ENCODE measurements around the gene CASK.

Gene CASK

DNA sequence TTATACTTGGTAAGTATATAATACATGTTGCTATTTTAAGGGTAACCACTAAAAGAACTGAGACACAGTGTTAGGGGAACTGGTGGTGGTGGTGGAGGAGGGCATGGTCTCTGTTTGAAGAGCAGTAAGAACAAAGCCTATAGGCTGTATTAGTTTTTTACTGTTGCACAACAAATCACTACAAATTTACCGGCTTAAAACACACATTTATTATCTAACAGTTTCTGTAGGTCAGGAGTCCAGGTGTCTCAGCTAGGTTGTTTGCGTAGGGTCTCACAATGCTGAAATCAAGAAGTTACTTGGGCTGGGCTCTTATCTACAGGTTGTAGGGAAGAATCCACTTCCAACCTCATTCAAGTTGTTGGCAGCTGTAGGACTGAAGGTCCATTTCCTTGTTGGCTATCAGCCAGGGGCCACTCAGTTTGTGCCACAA, 52.6 kb downstream of the CASK start:
- H3K4me3 ChIP-seq (replicated peaks; ENCODE audit: low read depth, low read length): no peak overlapping the region
- TF ChIP-seq, protein P1, sequence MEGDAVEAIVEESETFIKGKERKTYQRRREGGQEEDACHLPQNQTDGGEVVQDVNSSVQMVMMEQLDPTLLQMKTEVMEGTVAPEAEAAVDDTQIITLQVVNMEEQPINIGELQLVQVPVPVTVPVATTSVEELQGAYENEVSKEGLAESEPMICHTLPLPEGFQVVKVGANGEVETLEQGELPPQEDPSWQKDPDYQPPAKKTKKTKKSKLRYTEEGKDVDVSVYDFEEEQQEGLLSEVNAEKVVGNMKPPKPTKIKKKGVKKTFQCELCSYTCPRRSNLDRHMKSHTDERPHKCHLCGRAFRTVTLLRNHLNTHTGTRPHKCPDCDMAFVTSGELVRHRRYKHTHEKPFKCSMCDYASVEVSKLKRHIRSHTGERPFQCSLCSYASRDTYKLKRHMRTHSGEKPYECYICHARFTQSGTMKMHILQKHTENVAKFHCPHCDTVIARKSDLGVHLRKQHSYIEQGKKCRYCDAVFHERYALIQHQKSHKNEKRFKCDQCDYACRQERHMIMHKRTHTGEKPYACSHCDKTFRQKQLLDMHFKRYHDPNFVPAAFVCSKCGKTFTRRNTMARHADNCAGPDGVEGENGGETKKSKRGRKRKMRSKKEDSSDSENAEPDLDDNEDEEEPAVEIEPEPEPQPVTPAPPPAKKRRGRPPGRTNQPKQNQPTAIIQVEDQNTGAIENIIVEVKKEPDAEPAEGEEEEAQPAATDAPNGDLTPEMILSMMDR (IDR thresholded peaks at IDR 0.05; ENCODE audit: low read depth, low read length, missing control alignments): no peak
- no peak for DNase-seq (ENCODE audit: extremely low read depth, low read depth)

DNA sequence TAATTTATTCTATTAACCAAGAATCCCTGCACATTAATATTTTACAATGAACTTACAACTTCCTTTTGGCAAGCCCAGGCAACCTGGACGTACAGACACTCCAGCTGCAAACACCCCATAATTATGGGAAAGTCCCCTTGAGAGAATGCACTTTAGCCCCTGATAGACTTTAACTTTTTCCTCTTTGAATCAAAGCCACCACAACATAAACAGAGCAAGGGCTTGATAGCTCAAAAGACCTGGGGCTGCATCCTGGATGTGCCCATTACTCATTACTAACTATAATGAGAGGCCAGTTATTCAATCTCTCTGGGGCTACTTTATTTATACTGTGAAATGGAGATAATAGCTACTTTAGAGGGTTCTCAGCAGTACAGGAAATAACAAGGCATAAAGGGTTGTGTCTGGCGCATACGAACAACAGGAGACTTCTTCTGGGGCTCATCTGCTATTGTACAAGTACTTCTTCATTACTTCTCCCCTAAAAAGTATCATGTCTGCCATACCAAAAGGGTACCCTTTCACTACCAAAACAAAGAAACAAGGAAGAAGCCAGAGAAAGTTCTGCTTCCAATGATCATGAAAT, 54.9 kb downstream of the CASK start:
- H3K4me3 ChIP-seq (replicated peaks; ENCODE audit: low read depth, low read length): no peak overlapping the region
- TF ChIP-seq, protein P1 (IDR thresholded peaks at IDR 0.05; ENCODE audit: low read depth, low read length, missing control alignments): no peak
- DNase-seq (ENCODE audit: extremely low read depth, low read depth): no peak

DNA sequence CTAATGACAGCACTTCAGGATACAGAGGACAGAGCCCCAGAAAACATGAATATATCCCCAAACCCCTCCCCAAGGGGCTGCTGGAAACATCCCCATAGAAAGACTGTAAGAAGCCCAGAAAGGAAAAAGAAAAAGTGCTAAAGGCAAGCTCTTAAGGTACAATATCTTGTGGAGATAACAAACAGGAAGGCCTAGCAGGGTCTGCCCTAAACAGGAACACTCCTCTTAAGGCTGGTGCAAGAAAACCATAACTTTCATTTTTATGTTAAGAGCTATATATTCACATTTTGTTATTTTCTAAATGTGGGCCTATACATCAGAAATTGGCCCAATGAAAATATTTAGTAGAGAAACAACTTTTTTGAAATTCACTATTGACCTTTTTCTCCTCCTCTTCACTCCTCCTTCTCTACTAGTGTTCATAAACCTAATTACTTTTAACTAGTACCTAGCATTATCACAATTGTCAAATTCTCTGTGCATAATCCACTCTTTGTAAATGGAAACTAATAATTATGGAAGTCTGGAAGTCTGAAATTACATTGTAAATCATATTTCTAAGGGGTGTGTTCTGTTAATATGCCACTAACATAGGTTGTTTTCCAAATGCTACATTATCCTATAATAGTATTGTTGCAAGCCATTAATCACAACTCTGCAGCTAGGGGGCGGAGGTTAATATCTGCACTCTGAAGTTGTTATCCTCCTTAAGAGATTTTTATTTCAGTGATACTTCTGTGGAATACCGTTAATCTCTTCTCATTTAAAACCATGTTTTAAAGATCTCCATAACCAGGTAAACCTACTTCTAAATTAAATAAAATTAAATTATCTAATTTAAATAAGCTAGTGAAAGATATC, 59.8 kb downstream of the CASK start:
- no peak for DNase-seq (ENCODE audit: extremely low read depth, low read depth)
- no peak overlapping the region for H3K4me3 ChIP-seq (replicated peaks; ENCODE audit: low read depth, low read length)
- TF ChIP-seq, protein P1 (IDR thresholded peaks at IDR 0.05; ENCODE audit: low read depth, low read length, missing control alignments): no peak

DNA sequence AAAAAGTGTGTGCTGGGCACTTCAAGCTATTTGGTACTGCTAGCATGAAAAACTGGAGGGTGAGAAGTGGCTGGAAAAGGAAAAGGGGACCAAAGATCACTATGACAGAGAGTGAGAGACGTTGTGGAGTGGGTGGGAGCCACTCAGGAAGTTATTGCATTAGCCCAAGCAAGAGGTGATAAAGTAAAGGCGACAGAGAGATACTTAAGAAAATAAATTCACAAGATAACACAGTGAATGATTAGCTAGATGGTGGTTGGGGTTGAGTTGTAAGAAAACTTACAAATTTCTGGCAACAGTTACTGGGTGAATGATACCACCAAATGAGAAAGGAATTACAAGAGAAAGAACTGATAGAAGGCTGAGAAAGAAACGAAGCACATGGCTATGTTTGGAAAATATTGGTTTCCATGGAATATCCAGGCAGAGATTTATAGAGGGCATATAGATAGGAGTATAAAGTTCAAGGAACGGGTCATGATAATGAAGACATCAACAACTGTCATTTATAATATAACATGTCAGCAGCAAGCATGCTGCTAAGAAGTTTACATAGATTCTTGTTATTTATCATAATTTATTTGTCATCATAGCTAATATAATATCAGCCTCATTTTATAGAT, 60.7 kb downstream of the CASK start:
- H3K4me3 ChIP-seq (replicated peaks; ENCODE audit: low read depth, low read length): no peak overlapping the region
- DNase-seq (ENCODE audit: extremely low read depth, low read depth): no peak
- TF ChIP-seq, protein P1 (IDR thresholded peaks at IDR 0.05; ENCODE audit: low read depth, low read length, missing control alignments): no peak

DNA sequence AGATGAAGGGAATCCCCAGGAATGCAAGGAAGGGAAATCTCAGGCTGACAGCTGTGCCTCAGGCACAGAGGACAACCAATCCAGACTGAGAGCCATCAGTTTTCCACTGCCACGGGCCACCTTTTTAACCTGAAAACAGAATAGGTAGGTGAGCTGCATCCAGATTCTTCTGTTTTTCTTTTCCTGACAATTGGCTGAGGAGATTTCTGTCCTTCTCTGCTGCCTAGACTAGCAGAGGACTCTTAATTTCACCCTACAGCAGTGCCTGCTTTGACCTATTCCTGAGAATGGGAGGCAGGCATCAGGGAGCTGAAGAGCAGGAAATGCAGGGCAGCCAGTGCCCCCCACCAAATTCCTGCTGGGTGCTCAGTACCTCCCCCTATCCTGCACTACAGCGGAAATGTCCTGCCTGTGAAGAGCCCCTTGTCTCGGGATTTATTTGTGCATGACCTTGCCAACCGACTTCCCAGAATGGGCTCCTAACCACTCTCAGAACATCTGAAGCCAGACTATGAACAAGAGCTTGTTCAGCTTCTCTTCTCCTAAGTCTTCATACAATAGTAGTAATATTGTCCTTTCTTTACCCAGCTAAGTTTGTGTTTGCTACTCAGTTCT, 65.1 kb downstream of the CASK start:
- TF ChIP-seq, protein P1 (IDR thresholded peaks at IDR 0.05; ENCODE audit: low read depth, low read length, missing control alignments): no peak
- no peak overlapping the region for H3K4me3 ChIP-seq (replicated peaks; ENCODE audit: low read depth, low read length)
- DNase-seq (ENCODE audit: extremely low read depth, low read depth): no peak

DNA sequence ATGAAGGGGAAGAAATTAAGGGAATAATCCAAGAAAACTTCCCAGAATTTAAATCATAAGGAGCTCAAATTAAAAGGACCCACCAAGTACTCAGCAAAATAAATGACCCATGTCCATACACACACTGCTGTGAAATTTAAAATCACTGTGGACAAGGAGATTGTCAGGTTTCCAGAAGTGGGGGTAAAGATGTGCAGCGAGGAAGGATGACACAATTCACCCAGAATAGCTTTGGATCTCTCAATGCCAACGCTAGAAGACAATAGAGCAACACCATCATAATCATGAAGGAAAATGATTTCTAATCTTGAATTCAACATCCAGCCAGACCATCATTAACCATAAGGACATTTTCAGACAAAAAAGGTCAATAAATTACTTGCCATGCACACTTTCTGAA, 65.7 kb downstream of the CASK start:
- H3K4me3 ChIP-seq (replicated peaks; ENCODE audit: low read depth, low read length): no peak overlapping the region
- no peak for DNase-seq (ENCODE audit: extremely low read depth, low read depth)
- TF ChIP-seq, protein P1 (IDR thresholded peaks at IDR 0.05; ENCODE audit: low read depth, low read length, missing control alignments): no peak
